ENCODE measurements around the gene TMEM215.
"Not testable (repeated sequence)": the region's sequence is repeated elsewhere in the genome, so short reads cannot be mapped to it uniquely, and the experiment has no call there.

The TMEM215 gene

DNA sequence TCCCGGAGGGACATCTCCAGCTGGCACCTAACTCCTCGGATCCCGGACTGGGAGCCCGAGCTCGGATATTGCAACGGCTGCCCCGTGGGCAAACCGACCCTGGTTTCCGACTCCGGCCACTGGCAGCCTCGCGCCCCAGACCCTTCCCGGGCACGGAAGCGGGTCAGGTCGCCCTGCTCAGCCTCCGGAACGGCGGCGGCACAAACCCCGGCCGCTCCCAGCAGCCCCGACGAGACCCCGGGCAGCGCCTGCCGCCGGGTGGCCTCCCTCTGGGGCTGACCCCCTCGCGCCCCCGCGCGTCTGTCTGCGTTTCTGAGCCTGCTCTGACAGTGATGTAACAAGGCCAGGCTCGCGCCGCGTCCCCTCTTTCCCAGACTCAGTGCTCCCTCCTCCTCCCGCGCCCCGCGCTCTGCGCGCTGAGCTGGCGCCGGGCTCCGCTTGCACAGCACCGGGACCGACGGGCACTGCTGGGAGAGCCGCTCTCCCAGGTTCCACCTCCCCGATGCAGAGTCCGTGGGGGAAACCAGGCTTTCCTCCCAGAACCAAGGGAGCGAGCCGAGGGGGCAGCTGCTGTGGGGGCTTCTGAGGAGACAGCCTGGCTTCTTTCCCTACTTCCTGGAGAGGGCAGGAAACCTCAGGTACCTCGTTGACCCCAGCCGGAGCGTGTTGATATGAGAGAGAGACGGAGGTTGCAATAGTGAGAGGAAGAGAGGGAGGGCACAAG lies at the start of gene TMEM215:
TSS of gene TMEM215 (plus strand) at position 373 of the 724 bp plus-strand sequence. CDS start 644 bp downstream, outside the sequence.
- DNase-seq (ENCODE audit: low read depth in 2 of 2), result no peak

- no peak for DNase-seq (ENCODE audit: low read depth in 2 of 2)
These were observed 47.9 kb upstream of the TMEM215 start for GRCh38 chr9:32735476-32735875.

DNA sequence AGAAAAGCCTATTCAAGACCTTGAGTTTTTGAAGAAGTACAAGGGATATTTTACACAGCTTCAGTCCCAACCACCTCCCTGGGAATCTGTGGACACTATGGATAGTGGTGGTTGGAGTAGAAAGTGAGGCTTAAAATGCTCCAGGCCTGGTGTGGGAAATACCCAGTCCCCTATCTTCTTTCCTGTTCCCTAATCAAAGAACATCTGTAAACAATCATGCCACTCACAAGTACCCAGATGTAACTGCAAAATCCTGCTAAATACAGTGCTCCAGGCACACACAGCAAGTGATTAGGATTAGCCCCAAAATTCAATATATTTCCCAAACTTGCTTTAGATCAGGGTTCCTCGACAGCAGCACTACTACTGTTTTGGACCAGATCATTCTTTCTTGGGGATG lies 46.0 kb upstream of the TMEM215 start:
- no peak for DNase-seq (ENCODE audit: low read depth in 2 of 2)

DNA sequence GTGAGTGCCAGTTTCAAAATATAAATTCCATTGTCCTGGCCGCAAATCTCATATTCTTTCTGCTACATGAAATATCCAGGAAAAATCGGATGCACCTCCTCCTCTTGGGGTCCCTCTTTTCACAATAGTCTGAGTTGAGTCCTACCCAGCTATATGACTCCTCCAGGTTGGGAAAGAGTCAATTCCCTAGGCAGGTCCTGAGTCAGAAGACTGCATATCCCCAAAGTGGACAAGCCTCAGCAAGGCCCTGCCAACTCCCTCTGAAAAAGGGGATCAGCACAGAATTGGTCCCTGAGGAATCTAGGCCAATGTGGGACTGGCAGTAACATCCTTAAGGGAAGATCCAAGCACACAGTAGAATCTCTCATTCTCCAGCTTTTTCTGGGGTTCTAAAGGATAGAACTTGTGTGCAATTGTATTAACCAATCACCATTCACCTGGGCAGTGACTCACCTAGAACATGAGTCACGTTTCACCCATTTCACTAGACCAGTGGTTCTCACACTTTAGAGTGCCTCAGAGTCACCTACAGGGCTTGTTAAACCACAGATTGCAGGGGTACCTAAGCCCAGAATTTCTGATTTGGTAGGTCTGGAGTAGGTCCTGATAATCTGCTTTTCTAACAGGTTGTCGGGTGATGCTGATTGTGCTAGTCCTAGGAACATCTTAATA lies 44.7 kb upstream of the TMEM215 start:
- DNase-seq (ENCODE audit: low read depth in 2 of 2), result no peak

- DNase-seq (ENCODE audit: low read depth in 2 of 2), result no peak
These were observed 41.6 kb upstream of the TMEM215 start for GRCh38 chr9:32741706-32742105.

DNA sequence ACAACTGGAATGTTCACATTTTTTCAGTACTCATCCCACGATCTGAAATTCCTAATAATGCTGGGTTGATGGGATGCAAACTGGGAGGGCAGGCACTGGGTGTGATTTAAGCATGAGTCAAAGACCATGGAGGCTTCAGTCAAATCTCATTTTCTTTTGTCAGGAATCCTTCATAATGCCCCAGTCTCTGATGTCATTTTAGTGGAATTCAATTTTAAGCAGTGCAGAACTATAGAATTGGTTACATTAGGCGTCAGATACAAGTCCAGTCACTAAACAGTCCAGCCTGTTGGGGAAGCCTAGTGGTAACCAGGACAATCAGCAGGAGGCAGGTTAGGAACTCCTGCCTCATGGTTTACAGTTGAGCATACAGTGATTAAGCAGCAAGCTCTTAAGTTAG lies 41.0 kb upstream of the TMEM215 start:
- DNase-seq (ENCODE audit: low read depth in 2 of 2), result no peak

GRCh38 chr9:32748013-32748412 lies 35.3 kb upstream of the TMEM215 start:
- DNase-seq (ENCODE audit: low read depth in 2 of 2), result no peak

- no peak for DNase-seq (ENCODE audit: low read depth in 2 of 2)
These were observed 27.6 kb upstream of the TMEM215 start for GRCh38 chr9:32755730-32756129.

- DNase-seq (ENCODE audit: low read depth in 2 of 2), result no peak
These were observed 19.2 kb upstream of the TMEM215 start for GRCh38 chr9:32764139-32764538.

DNA sequence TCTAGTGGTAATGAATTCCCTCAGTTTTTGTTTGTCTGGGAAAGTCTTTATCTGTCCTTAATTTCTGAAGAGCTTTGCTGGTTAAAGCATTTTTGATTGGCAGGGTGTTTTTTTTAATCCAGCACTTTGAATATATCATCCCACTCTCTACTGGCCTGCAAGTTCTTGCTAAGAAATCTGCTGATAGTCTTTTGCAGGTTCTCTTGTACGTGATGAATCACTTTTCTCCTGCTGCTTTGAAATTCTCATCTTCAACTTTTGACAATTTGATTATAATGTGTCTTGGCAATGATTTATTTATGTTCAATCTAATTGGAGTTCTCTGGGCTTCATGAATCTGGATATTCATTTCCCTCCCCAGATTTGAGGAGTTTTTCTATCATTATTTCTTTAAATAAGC lies 8.1 kb upstream of the TMEM215 start:
- no peak for DNase-seq (ENCODE audit: low read depth in 2 of 2)

GRCh38 chr9:32776201-32776600 lies 7.1 kb upstream of the TMEM215 start:
- no peak for DNase-seq (ENCODE audit: low read depth in 2 of 2)

- no peak for DNase-seq (ENCODE audit: low read depth in 2 of 2)
These were observed 718 bp upstream of the TMEM215 start for GRCh38 chr9:32782476-32783167.

GRCh38 chr9:32787816-32788215 lies 4.5 kb downstream of the TMEM215 start:
- DNase-seq (ENCODE audit: low read depth in 2 of 2), result no peak

DNA sequence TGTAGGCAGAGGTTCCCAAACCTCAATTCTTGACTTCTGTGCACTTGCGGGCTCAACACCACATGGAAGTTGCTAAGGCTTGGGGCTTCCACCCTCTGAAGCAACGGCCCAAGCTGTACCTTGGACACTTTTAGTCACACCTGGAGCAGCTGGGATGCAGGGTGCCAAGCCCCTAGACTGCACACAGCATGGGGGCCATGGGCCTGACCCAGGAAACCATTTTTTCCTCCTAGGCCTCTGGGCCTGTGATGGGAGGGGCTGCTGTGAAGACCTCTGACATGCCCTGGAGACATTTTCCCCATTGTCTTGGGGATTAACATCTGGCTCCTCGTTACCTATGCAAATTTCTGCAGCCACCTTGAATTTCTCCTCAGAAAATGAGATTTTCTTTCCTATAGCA lies 12.7 kb downstream of the TMEM215 start:
- not testable (repeated sequence) for DNase-seq (ENCODE audit: low read depth in 2 of 2)

DNA sequence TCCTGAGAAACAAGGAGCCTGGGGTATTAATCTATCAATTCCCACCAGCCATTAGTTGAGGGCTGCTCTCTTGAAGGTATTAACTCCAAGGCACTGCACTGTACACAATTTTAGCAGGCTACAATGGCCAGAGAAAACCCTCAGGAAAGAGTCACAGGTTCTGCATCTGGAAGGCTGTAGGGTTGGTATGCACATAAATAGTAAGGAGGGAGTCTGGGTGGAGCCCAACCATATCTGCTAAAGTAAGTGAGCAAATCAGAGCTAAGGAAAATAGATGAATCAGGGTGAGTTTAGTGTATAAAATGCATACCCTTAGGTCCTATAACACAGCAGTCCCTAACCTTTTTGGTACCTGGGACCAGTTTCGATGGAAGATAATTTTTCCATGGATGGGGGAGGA lies 18.2 kb downstream of the TMEM215 start:
- DNase-seq (ENCODE audit: low read depth in 2 of 2), result no peak

DNA sequence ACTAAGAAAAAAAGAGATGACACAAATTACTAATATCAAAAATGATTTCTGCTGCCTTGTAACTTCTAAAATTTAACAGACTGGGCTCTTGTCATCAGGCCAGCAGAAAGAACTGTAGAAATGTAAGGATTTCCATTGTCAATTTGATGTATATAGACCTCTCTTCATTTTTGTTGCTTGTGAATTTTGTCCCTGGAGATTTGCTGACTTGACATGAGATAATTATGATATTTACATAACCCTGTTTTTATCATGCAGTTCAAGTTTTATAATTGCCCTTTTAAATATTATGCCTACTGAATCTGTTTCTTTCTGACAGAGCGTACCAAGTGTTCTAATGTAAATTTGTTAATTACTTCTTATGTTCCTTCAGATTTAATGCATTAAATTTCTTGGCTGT lies 23.9 kb downstream of the TMEM215 start:
- DNase-seq (ENCODE audit: low read depth in 2 of 2), result no peak

DNA sequence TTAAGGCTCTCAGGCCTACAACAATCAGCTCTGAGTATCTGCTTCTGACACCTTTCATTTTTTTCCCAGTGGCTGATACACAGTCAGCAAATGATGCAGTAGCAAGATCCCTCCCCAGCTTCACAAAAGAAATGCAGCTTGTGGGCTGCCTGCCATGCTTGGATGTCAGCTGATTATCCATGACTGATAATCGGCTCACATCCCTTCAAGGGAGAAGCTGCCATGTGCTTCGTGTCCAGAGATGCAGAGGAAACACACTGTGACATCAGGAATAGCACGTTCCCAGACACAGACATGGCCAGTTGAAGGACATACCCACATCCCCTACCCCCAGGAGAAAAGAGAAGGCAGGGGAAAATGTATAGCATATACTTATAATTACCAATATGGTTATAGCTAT lies 27.9 kb downstream of the TMEM215 start:
- DNase-seq (ENCODE audit: low read depth in 2 of 2), result no peak

DNA sequence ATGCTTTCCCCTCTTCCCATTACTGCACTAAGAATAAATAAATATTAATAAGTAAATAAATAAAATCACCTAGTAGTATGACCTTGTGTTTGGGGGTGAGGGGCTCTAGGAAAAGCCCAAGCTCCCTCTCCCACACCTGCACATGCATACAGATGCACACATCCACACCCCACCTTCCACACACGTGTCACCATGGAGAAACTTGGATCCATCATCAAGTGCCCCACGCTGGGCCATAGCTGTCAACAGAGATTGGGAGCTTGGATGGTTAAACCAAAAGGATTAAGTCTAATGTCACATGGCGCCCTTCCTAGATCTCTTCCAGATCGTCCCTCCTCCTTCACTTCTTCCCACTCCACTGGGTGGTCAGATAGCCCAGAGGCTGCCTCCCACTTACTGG lies 37.0 kb downstream of the TMEM215 start:
- DNase-seq (ENCODE audit: low read depth in 2 of 2), result no peak

GRCh38 chr9:32823101-32823500 lies 39.8 kb downstream of the TMEM215 start:
- no peak for DNase-seq (ENCODE audit: low read depth in 2 of 2)

- DNase-seq (ENCODE audit: low read depth in 2 of 2), result no peak
These were observed 40.2 kb downstream of the TMEM215 start for GRCh38 chr9:32823551-32823950.

DNA sequence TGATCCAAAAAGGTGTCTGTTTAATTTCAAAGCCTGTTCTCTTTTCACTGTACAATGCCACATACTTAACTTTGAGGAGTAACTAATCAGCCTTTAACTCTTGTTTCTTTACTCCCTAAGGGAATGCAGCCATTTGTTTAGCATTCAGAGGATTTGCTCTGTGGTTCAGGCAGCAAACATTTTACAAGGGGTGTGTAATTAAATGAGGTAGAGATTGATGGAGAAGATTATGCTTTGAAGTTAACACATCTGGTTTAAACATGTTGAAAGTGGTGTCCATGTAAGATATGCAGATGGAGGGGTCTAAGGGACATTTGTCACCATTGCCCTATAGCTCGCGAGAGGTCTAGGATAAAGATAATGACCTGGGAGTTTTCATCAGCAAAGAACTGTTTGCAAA lies 41.9 kb downstream of the TMEM215 start:
- DNase-seq (ENCODE audit: low read depth in 2 of 2), result no peak

- DNase-seq (ENCODE audit: low read depth in 2 of 2), result no peak
These were observed 45.5 kb downstream of the TMEM215 start for GRCh38 chr9:32828861-32829260.

GRCh38 chr9:32832346-32832745 lies 49.0 kb downstream of the TMEM215 start:
- no peak for DNase-seq (ENCODE audit: low read depth in 2 of 2)
